NT2/D1 (cell line): ENCODE results near the gene CCND3.
A peak's percentile ranks its signal among the peaks of the same experiment; 100 is the strongest.

ENCODE experiments used
- DNase-seq: peaks from one replicate; pipeline ENCODE4 v3.0.0-alpha.2; 2011; ENCODE audit warnings: low read depth, low spot score
- H3K27me3 ChIP-seq: 2 replicates; pipeline ENCODE4 v1.6.0; 2011; ENCODE audit warnings: mild to moderate bottlenecking; ENCODE audit not compliant: insufficient read length, insufficient read depth
- H3K36me3 ChIP-seq: 2 replicates; pipeline ENCODE4 v1.6.1; 2011; ENCODE audit warnings: mild to moderate bottlenecking, low read length, mixed read lengths; ENCODE audit not compliant: insufficient read depth, insufficient read length
- H3K4me1 ChIP-seq: 2 replicates; pipeline ENCODE4 v1.5.1; 2011; ENCODE audit not compliant: insufficient read depth, insufficient read length
- H3K4me3 ChIP-seq: 2 replicates; pipeline ENCODE4 v1.5.1; 2011; ENCODE audit warnings: low read depth; ENCODE audit not compliant: insufficient read length
- H3K9ac ChIP-seq: 2 replicates; pipeline ENCODE4 v1.6.0; 2011; ENCODE audit warnings: low read depth; ENCODE audit not compliant: insufficient read length
- H3K9me3 ChIP-seq: 2 replicates; pipeline ENCODE4 v1.5.1; 2011; ENCODE audit warnings: mild to moderate bottlenecking, low read length; ENCODE audit not compliant: insufficient read depth
- SUZ12 ChIP-seq: IDR thresholded peaks from 2 replicates; pipeline ENCODE4 v1.6.1; 2011; ENCODE audit not compliant: insufficient read length, insufficient read depth; ENCODE audit errors: extremely low read depth
- YY1 ChIP-seq: IDR thresholded peaks from 2 replicates; pipeline ENCODE4 v1.6.1; 2011; ENCODE audit not compliant: insufficient read length, insufficient read depth
- ZNF274 ChIP-seq: IDR thresholded peaks from 2 replicates; pipeline ENCODE4 v1.6.1; 2011; ENCODE audit warnings: mild to moderate bottlenecking, low read depth, low read length

CCND3 gene

DNA sequence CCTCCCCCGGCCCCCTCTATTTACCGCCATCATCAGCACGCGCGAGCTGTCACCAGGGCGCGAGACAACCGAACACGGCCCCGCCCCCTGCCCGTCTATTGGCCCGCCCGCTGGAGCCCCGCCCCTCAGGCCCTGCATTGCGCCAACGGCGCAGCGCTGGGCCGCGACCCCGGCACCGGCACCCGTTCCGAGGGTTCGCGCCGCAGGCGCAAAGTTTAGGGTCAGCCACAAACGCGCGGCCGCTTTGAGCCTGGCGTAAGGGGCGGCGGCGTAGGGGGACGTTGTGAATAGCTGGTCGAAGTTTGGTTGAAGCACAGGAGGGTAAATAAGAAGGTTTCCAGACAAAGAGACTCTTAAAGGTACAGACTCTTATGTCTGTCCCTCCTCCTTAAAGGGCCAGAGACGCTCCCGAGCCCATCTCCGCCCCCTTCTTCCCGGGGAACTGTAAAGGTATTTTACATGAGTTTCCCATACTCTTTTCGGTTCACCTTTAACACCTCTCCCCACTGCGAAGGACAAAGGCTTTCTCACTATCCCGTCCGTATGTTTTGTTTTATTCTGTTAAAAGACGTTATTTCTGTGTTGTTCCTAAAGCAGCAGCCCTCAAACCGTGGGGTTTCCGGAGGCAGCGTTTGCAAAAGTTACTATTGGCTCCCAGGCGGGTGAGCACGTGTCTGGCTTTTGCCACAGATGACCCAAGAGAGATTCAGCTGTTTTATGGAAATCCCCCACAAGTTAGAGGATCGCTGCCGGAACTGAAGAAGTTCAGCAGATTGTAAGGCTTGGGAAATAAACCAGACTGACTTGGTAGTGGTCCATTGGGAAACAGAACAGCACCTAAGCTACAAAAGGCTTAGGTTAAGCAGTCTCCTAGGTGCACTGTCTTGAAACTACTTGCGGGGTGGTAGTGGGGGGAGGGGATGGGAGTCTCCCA is 46.0 kb downstream of the CCND3 start, which contains the start of gene USP49:
Gene USP49 (minus strand): TSS at position 76 of the 934 bp plus-strand sequence. CDS start 88,392 bp downstream, outside the sequence.
- Histone ChIP-seq H3K9me3 (no peaks in the 10 kb centered on the region), H3K4me3 (peak within 1 kb of the TSS; percentile 60), H3K27me3 (peaks cover 3% of the 10 kb centered on the region), H3K4me1 (no peaks in the 10 kb centered on the region), H3K36me3 (no peaks in the 10 kb centered on the region), H3K9ac (peak within 1 kb of the TSS; percentile 82)
- TF ChIP-seq ZNF274: no peak
- no peak for TF ChIP-seq SUZ12
- TF ChIP-seq YY1: no peak
- peak; percentile 62 for DNase-seq

DNA sequence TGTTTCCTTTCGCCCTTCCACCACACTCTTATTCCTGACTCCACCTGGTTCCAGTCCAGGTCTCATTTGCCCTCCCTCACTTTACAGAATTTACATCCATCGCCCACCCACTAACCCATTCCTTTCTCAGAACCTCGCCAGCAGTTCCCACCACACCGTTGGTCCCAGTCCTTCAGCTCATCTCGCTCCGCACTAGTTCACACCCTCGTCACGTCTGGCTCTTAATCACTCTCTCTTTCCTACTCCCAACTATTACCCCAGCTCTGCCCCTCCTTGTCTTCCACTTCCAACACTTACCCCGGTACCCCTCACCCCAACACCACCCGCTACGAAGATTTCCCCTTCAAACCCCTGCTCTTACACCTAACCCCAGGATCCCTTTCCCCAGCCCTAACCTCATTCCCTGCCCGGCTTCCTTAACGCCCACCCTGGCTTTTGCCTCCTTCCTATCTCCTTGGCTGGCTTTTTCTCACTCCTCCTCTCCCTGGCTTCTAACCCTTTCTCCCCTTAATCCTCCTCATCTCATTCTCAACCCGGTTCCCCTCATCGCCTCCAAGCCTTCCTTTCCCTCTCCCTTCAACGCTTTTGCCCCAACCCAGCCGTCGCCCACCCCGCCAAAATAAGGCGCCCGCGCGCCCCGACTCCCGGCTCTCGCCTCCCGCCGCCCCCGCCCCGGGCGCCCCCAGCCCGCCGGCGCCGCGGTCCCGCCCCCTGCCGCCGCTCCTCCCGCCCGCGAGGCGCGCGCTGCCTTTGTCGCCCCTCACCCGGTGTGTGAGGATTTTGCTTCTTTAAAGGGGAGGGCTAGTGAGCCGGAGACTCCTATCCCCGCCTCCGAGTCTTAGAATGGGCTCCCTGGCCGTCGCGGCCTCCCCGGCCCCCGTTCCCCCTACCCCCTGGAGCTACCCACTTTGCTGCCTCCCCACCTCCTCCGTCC is 47.0 kb downstream of the CCND3 start:
- Histone ChIP-seq H3K36me3 (no peaks in the 10 kb centered on the region), H3K27me3 (peaks cover 3% of the 10 kb centered on the region), H3K9ac (peak overlapping the region; percentile 82), H3K4me1 (no peaks in the 10 kb centered on the region), H3K4me3 (peak overlapping the region; percentile 56), H3K9me3 (no peaks in the 10 kb centered on the region)
- TF ChIP-seq SUZ12 (no peak), ZNF274 (no peak), YY1 (no peak)
- DNase-seq: peak; percentile 36

DNA sequence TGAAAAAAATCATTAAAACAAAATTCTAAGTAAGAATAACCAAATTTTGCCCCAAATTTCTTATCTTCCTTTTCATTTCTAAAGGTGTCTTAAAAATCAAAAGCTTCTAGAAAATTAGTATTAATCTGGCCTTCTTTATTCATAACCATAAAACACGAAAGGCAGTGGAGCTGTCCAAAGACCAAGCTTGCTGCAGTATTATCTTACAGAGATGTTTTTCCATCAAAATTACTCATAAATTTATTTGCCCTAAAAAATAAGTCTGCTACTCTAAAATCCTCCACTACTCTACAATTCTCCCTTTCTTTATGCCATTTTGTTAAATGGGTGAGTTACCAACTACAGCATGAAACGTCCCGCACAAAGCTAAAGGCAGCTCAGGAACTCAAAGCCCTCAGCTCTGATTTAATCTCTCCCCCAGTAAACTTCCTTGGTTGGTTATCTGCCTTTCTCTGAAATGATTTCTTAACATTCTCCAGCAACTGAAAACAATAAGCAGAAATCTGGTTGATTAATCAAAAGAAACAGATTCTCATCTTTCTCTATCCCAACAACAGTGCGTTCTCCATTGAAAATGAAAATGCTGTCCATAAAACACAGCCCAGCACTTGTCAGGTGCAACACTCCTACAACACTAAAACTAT is 48.6 kb downstream of the CCND3 start:
- no peak overlapping the region for H3K9ac ChIP-seq
- DNase-seq: no peak
- TF ChIP-seq ZNF274: no peak
- no peak for TF ChIP-seq SUZ12
- TF ChIP-seq YY1: no peak

DNA sequence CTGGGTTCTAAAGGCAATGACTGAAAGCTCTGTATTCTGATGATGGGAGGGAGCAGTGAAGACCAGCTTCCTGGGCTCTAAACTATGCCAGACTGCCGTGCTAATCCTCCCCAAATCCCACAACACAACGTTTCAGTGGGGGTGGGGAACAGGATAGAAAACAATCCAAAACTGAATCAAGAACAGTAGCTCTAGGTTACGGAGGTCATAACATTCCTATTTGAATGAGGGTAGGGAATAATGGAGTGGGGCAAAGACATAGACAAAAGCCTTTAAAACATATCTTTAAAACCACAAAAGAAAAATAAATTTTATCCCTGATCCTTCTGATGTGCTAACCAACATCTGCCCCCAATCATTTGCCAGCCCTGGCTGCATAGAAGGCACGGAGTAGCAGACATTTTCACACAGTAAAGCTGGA is 54.3 kb downstream of the CCND3 start:
- no peaks in the 10 kb centered on the region for H3K27me3 ChIP-seq
- H3K9ac ChIP-seq: no peak overlapping the region
- H3K4me3 ChIP-seq: no peak overlapping the region
- DNase-seq: no peak
- H3K9me3 ChIP-seq: no peaks in the 10 kb centered on the region
- no peaks in the 10 kb centered on the region for H3K4me1 ChIP-seq
- H3K36me3 ChIP-seq: no peaks in the 10 kb centered on the region
- TF ChIP-seq ZNF274 (no peak), YY1 (no peak), SUZ12 (no peak)

More for the DNA sequence above, 48.6 kb downstream of the CCND3 start:
- H3K9me3 ChIP-seq: no peaks in the 10 kb centered on the region
- no peaks in the 10 kb centered on the region for H3K4me1 ChIP-seq
- no peaks in the 10 kb centered on the region for H3K36me3 ChIP-seq
- H3K4me3 ChIP-seq: no peak overlapping the region
- peaks cover 3% of the 10 kb centered on the region for H3K27me3 ChIP-seq

DNA sequence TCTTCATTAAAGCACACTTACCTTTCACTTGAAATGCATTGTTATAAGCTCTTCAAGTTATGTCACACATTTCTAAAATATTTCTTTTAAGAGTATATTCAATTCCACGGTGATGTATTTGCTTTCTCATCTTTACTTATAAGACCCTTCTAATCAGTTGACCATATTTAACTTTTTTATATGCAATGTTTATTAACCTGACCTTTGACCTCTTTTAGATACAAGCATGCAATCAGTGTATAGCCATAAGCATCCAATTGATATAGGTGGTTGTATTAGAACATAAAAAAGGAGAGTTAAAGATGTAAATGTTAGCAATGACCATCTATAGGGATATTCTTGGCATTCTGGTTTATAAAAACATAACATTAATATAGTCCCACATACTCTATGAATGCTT is 55.7 kb downstream of the CCND3 start:
- H3K9me3 ChIP-seq: no peaks in the 10 kb centered on the region

DNA sequence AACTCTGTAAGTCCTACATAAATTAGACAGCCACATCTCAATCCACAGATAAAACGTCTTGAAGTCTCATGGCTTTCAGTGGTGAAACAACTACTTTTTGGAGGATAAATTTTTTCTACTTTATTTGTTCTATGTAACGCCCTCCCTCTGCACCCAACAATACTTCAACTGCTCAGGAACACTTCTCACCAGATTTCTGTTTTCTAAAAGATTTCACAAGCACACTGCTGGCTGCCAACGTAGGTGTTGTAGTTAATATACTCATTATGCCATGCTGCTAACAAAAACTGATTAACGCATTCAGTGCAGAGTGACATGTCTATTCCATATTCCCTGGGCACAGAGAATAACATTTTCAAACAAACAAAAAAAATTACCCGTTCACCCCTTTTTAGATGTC is 56.7 kb downstream of the CCND3 start:
- DNase-seq: no peak
- Histone ChIP-seq H3K36me3 (no peaks in the 10 kb centered on the region), H3K9me3 (no peaks in the 10 kb centered on the region), H3K27me3 (no peaks in the 10 kb centered on the region), H3K9ac (no peak overlapping the region), H3K4me3 (no peak overlapping the region), H3K4me1 (no peaks in the 10 kb centered on the region)
- TF ChIP-seq SUZ12 (no peak), YY1 (no peak), ZNF274 (no peak)

More for the DNA sequence above, 55.7 kb downstream of the CCND3 start:
- H3K4me3 ChIP-seq: no peak overlapping the region
- DNase-seq: no peak
- H3K36me3 ChIP-seq: no peaks in the 10 kb centered on the region
- no peaks in the 10 kb centered on the region for H3K27me3 ChIP-seq
- TF ChIP-seq YY1: no peak
- no peak for TF ChIP-seq ZNF274
- TF ChIP-seq SUZ12: no peak
- no peak overlapping the region for H3K9ac ChIP-seq
- no peaks in the 10 kb centered on the region for H3K4me1 ChIP-seq
